RWPE1 (cell line): Measurements from ENCODE around the gene ERCC6.

Experiments
- CTCF ChIA-PET: fragments of 350-600 bp; sonication (Branson Sonifier 250); formaldehyde crosslinking; extraction: SDS; loops from one replicate; lab custom pipeline; 2021; lab: Yijun Ruan, JAX
- POLR2A ChIA-PET: fragments of 400-600 bp; formaldehyde crosslinking; extraction: SDS; loops from one replicate; lab custom pipeline; 2020; ENCODE audit warnings: antibody characterized with exemption; ENCODE audit not compliant: low non-redundant PET; lab: Yijun Ruan, JAX
- DNase-seq: peaks from one replicate; pipeline ENCODE4 v3.0.0; 2012; ENCODE audit warnings: low spot score
- H3K27ac ChIP-seq: fragments of 450-650 bp; 2 replicates; pipeline ENCODE4 v1.5.1; 2017
- CTCF ChIP-seq: fragments of 450-650 bp; conservative IDR thresholded peaks from 2 replicates; pipeline ENCODE4 v1.5.1; 2017; ENCODE audit warnings: low read depth, mild to moderate bottlenecking

The ERCC6 gene

DNA sequence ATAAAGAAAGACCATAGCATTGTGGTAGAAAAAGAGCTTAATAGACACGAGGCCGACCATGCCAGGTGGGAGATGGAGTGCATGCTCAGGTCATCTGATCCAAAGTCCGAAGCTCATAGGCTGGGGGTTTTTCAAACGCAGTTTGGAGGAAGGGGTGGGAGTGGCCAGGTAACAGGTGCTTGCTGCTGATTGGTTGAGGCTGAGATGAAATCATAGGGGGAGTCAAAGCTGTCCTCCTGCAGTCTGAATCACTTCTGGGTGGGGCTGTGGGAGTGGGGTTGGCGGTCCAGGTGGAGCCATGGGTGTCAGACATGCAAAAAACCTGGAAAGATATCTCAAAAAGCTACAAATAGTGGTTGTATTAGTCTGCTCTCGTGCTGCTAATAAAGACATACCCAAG is 2.8 kb upstream of the ERCC6 start:
- no peak for TF ChIP-seq CTCF
- no peak overlapping the region for H3K27ac ChIP-seq
- ChIA-PET CTCF (interaction anchor here (0.6 kb wide), 1 partner anchor 91 kb away, joined by 3 read pairs; no protein-coding TSS in a partner anchor), POLR2A (no interaction called here)
- DNase-seq = no peak

DNA sequence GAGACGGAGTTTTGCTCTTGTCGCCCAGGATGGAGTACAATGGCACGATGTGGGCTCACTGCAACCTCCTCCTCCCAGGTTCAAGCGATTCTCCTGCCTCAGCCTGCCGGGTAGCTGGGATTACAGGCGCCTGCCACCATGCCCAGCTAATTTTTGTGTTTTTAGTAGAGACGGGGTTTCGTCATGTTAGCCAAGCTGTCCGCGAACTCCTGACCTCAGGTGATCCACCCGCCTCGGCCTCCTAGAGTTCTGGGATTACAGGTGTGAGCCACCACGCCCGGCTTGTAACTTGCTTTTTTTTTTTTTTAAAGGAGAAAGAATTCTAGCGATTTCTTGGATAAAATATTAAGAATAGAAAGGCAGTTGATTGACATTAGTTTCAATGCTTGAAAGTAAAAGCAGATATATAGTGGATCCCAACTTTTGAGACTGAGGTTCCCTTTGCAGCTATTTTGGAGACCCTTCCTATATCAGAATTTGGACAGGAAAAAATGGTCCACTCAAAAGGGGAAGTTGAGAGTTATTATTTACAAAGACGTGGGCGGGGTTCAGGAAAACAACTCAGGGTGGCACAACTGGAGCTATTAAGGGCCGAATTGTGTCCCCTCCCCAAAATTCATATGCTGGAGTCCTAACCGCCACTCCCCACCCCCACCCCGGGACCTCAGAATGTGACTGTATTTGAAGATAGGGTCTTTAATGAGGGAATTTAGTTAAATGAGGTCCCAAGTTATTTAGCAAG is 1.3 kb upstream of the ERCC6 start:
- peak overlapping the region; percentile 88 for H3K27ac ChIP-seq
- no peak for TF ChIP-seq CTCF
- POLR2A ChIA-PET = interaction anchor here (1.6 kb wide), 1 partner anchor 10 kb away, joined by 6 read pairs; no protein-coding TSS in a partner anchor
- DNase-seq = no peak
- CTCF ChIA-PET = interaction anchor here (0.7 kb wide), 1 partner anchor 13 kb away, joined by 4 read pairs; no protein-coding TSS in a partner anchor

GRCh38 chr10:49539320-49539885 is 482 bp upstream of the ERCC6 start:
- CTCF ChIA-PET = interaction anchor here (0.6 kb wide), 1 partner anchor 117 kb away, joined by 4 read pairs; no protein-coding TSS in a partner anchor
- no peak for TF ChIP-seq CTCF
- H3K27ac ChIP-seq = peak overlapping the region; percentile 88
- peak; percentile 57 for DNase-seq
- POLR2A ChIA-PET = interaction anchor here (1.0 to 1.6 kb wide), 3 partner anchors 9 to 13 kb away, joined by 5 to 8 read pairs (median 6); no protein-coding TSS in a partner anchor

DNA sequence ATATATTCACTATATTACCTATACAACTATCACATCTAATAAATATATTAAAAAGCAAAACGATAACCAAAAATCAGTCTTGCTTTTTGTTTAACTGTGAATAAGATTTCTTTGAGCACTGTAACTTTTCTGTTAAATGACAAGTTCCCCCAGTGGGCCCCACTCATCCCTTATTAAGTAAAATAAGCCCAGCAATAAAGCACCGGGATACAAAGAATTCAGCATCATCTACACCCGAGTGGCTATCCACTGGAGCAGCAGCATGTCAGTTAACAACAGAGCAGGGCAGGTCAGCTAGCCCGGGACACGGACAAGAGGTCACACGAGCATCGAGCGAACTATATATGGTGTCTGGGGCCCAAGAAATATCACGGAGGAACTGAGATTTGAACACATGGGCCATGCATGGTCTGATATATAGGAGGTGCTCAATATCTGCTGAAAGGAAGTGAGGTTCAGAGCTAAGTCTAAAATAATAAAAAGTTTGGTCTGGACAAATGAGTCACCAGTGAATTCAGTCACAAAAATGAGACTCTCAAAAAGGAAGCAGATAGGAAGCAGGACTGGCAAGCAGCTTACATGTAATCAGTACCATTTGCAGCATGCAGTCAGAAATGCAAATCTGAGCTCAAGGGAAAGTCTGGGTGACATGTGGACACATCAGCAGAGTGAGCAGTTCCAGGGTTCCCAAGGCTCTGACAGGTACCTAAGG is 4.1 kb downstream of the ERCC6 start:
- POLR2A ChIA-PET = interaction anchor here (0.6 kb wide), 1 partner anchor 17 kb away, joined by 9 read pairs; no protein-coding TSS in a partner anchor
- TF ChIP-seq CTCF = no peak
- no peak for DNase-seq
- peak overlapping the region; percentile 60 for H3K27ac ChIP-seq
- CTCF ChIA-PET = no interaction called here

- H3K27ac ChIP-seq = no peak overlapping the region
- no peak for TF ChIP-seq CTCF
- POLR2A ChIA-PET = no interaction called here
- CTCF ChIA-PET = no interaction called here
- no peak for DNase-seq
These were observed 6.5 kb downstream of the ERCC6 start for GRCh38 chr10:49532461-49532860.

DNA sequence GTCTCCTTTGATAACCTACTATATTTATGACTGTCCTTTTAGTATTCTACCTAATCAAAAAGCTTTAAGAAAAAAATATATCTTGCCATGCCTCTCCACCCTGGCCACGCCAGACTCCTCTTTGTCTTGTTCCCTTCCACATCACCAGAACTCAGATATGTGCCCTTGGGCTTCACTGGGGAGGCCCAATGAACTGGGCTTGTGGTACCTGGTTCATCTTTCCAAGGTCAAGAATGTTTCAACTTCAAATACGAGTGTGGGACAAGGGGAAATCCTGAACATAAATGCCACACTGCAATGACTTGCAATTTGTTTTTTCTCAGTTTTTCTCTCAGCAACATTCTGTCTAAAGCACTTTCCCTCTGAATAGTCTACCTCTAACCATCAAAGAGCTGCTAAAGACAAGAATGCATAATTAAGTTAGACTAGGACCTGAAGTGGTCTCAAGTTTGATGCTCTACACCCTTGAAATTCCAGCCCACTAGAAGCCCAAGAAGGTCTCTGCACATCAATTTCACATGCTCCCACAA is 9.9 kb downstream of the ERCC6 start:
- no peak for DNase-seq
- POLR2A ChIA-PET = no interaction called here
- H3K27ac ChIP-seq = no peak overlapping the region
- CTCF ChIA-PET = interaction anchor here (0.5 kb wide), 1 partner anchor 10 kb away, joined by 3 read pairs; no protein-coding TSS in a partner anchor
- TF ChIP-seq CTCF = no peak
